ENCODE data around the gene GPR75. TPM values are rescaled to one million over a fixed set of nuclear protein-coding genes. Genes with fewer than 3 reads are reported as not detected.
"Not testable (repeated sequence)": the region's sequence is repeated elsewhere in the genome, so short reads cannot be mapped to it uniquely, and the experiment has no call there.

GPR75 gene
- total RNA-seq, 2 experiments from 2014 or later = 2.0 to 2.2 TPM

- CTCF ChIA-PET = no interaction called here
Measured at GRCh38 chr2:53861824-53862223, 2.1 kb upstream of the GPR75 start.

GRCh38 chr2:53856272-53856671 is 3.5 kb downstream of the GPR75 start:
- CTCF ChIA-PET = no interaction called here

More at GRCh38 chr2:53861824-53862223, 2.1 kb upstream of the GPR75 start:
- POLR2A ChIA-PET = no interaction called here

GRCh38 chr2:53854678-53855077 is 5.1 kb downstream of the GPR75 start:
- ChIA-PET POLR2A (no interaction called here), CTCF (no interaction called here)

More at GRCh38 chr2:53856272-53856671, 3.5 kb downstream of the GPR75 start:
- POLR2A ChIA-PET = no interaction called here

GRCh38 chr2:53852532-53852931 is 7.2 kb downstream of the GPR75 start:
- CTCF ChIA-PET = interaction anchor here (0.7 kb wide), 1 partner anchor 516 kb away, joined by 3 read pairs; no protein-coding TSS in a partner anchor
- POLR2A ChIA-PET = no interaction called here

GRCh38 chr2:53851052-53851757 is 8.6 kb downstream of the GPR75 start:
- CTCF ChIA-PET, POLR2A ChIA-PET: not testable (repeated sequence)

- ChIA-PET CTCF (interaction anchor here (0.5 kb wide), 1 partner anchor 330 kb away, joined by 4 read pairs; no protein-coding TSS in a partner anchor), POLR2A (no interaction called here)
Measured at GRCh38 chr2:53848062-53848461, 11.7 kb downstream of the GPR75 start.

GRCh38 chr2:53843595-53843994 is 16.2 kb downstream of the GPR75 start:
- ChIA-PET POLR2A (no interaction called here), CTCF (no interaction called here)

GRCh38 chr2:53842891-53843290 is 16.9 kb downstream of the GPR75 start:
- CTCF ChIA-PET = no interaction called here
- POLR2A ChIA-PET = no interaction called here

- CTCF ChIA-PET = interaction anchor here (0.7 kb wide), 1 partner anchor 54 kb away, joined by 3 read pairs; no protein-coding TSS in a partner anchor
Measured at GRCh38 chr2:53841651-53842050, 18.1 kb downstream of the GPR75 start.

GRCh38 chr2:53840580-53840979 is 19.2 kb downstream of the GPR75 start:
- POLR2A ChIA-PET = no interaction called here
- CTCF ChIA-PET = no interaction called here

More at GRCh38 chr2:53841651-53842050, 18.1 kb downstream of the GPR75 start:
- POLR2A ChIA-PET = interaction anchor here (0.6 kb wide), 1 partner anchor 126 kb away, joined by 3 read pairs; no protein-coding TSS in a partner anchor

- CTCF ChIA-PET, POLR2A ChIA-PET: not testable (repeated sequence)
Measured at GRCh38 chr2:53829980-53830290, 29.8 kb downstream of the GPR75 start.

- CTCF ChIA-PET = no interaction called here
- POLR2A ChIA-PET = no interaction called here
Measured at GRCh38 chr2:53829273-53829979, 30.3 kb downstream of the GPR75 start.

GRCh38 chr2:53828331-53828730 is 31.4 kb downstream of the GPR75 start:
- POLR2A ChIA-PET = no interaction called here
- CTCF ChIA-PET = no interaction called here

GRCh38 chr2:53827398-53828175 is 32.2 kb downstream of the GPR75 start:
- ChIA-PET POLR2A (no interaction called here), CTCF (no interaction called here)

GRCh38 chr2:53826587-53827397 is 33.0 kb downstream of the GPR75 start:
- ChIA-PET CTCF (no interaction called here), POLR2A (no interaction called here)

- POLR2A ChIA-PET = no interaction called here
- CTCF ChIA-PET = interaction anchor here (0.7 kb wide), 1 partner anchor 336 kb away, joined by 3 read pairs; no protein-coding TSS in a partner anchor
Measured at GRCh38 chr2:53826030-53826410, 33.7 kb downstream of the GPR75 start.

- POLR2A ChIA-PET, CTCF ChIA-PET: not testable (repeated sequence)
Measured at GRCh38 chr2:53823639-53824038, 36.1 kb downstream of the GPR75 start.

- CTCF ChIA-PET = interaction anchor here (0.8 kb wide), 1 partner anchor 26 kb away, joined by 3 read pairs; no protein-coding TSS in a partner anchor
Measured at GRCh38 chr2:53821810-53822209, 38.0 kb downstream of the GPR75 start.

GRCh38 chr2:53820711-53821110 is 39.1 kb downstream of the GPR75 start:
- ChIA-PET CTCF (interaction anchor here (0.8 kb wide), 1 partner anchor 25 kb away, joined by 3 read pairs; no protein-coding TSS in a partner anchor), POLR2A (no interaction called here)

More at GRCh38 chr2:53821810-53822209, 38.0 kb downstream of the GPR75 start:
- POLR2A ChIA-PET = no interaction called here

- ChIA-PET POLR2A (no interaction called here), CTCF (interaction anchor here (0.6 kb wide), 1 partner anchor 99 kb away, joined by 4 read pairs; no protein-coding TSS in a partner anchor)
Measured at GRCh38 chr2:53820048-53820447, 39.7 kb downstream of the GPR75 start.
